WTC11 (cell line): ENCODE data around the gene LTBR. TPM values are rescaled to one million over a fixed set of nuclear protein-coding genes. Genes with fewer than 3 reads are reported as not detected.
A peak's percentile ranks its signal among the peaks of the same experiment; 100 is the strongest.

Experiments used
- ATAC-seq: fragments of 200-7000 bp; cut with Tn5 transposase; 2 replicates; pipeline ENCODE4 v1.10.0; 2021; ENCODE audit warnings: mild to moderate bottlenecking, moderate library complexity
- CTCF ChIA-PET: fragments of 300-600 bp; sonication (Branson Sonifier 250); formaldehyde crosslinking; loops from one replicate; lab custom pipeline; 2021; ENCODE audit warnings: antibody characterized with exemption; lab: Charles Lee
- POLR2A ChIA-PET: fragments of 350-600 bp; sonication (Branson Sonifier 250); formaldehyde crosslinking; loops from one replicate; lab custom pipeline; 2021; ENCODE audit warnings: antibody characterized with exemption; lab: Charles Lee
- DNase-seq: peaks from one replicate; pipeline ENCODE4 v3.0.0; 2021; ENCODE audit warnings: low spot score
- H3K27ac Mint-ChIP-seq: 2 replicates; pipeline ENCODE4 v1.8.0; 2021; ENCODE audit warnings: mixed read lengths
- H3K27me3 Mint-ChIP-seq: 2 replicates; pipeline ENCODE4 v1.8.0; 2021; ENCODE audit warnings: low read depth, mild to moderate bottlenecking, moderate library complexity, mixed read lengths
- H3K36me3 Mint-ChIP-seq: 2 replicates; pipeline ENCODE4 v1.8.0; 2021; ENCODE audit warnings: mixed read lengths
- H3K4me1 Mint-ChIP-seq: 2 replicates; pipeline ENCODE4 v1.8.0; 2022; ENCODE audit warnings: mixed read lengths
- H3K4me3 Mint-ChIP-seq: 2 replicates; pipeline ENCODE4 v1.8.0; 2021; ENCODE audit warnings: mild to moderate bottlenecking, moderate library complexity, mixed read lengths
- H3K9me3 Mint-ChIP-seq: 2 replicates; pipeline ENCODE4 v1.8.0; 2021; ENCODE audit warnings: mixed read lengths
- ETV6 ChIP-seq: sonication (generic); formaldehyde crosslinking; IDR thresholded peaks from 2 replicates; pipeline ENCODE4 v1.8.1; 2022; ENCODE audit warnings: mild to moderate bottlenecking, missing genetic modification reagents
- FOXK1 ChIP-seq: sonication (generic); formaldehyde crosslinking; IDR thresholded peaks from 2 replicates; pipeline ENCODE4 v1.8.0; 2022; ENCODE audit warnings: mild to moderate bottlenecking, moderate library complexity, missing genetic modification reagents
- FOXP1 ChIP-seq: sonication (generic); formaldehyde crosslinking; IDR thresholded peaks from 2 replicates; pipeline ENCODE4 v1.8.0; 2022; ENCODE audit warnings: missing genetic modification reagents, mild to moderate bottlenecking, moderate library complexity, borderline replicate concordance
- GTF2I ChIP-seq: fragments of 250-450 bp; sonication (Bioruptor Pico); conservative IDR thresholded peaks from 2 replicates; pipeline ENCODE4 v1.4.0; 2021; ENCODE audit warnings: mild to moderate bottlenecking
- NFYB ChIP-seq: sonication (generic); formaldehyde crosslinking; conservative IDR thresholded peaks from 2 replicates; pipeline ENCODE4 v1.8.0; 2022; ENCODE audit warnings: low read depth, missing genetic modification reagents
- NR1H2 ChIP-seq: sonication (generic); formaldehyde crosslinking; IDR thresholded peaks from 2 replicates; pipeline ENCODE4 v1.9.0; 2021; ENCODE audit warnings: mild to moderate bottlenecking, moderate library complexity, missing genetic modification reagents
- PRRX2 ChIP-seq: fragments of 250-450 bp; sonication (Bioruptor Pico); IDR thresholded peaks from 2 replicates; pipeline ENCODE4 v1.8.0; 2021; ENCODE audit warnings: mild to moderate bottlenecking
- RORB ChIP-seq: fragments of 250-450 bp; sonication (Bioruptor Pico); IDR thresholded peaks from 2 replicates; pipeline ENCODE4 v1.9.0; 2021; ENCODE audit warnings: mild to moderate bottlenecking
- SP1 ChIP-seq: sonication (generic); formaldehyde crosslinking; conservative IDR thresholded peaks from 2 replicates; pipeline ENCODE4 v1.8.1; 2022; ENCODE audit warnings: missing genetic modification reagents
- TEAD4 ChIP-seq: sonication (generic); formaldehyde crosslinking; IDR thresholded peaks from 2 replicates; pipeline ENCODE4 v1.8.0; 2022; ENCODE audit warnings: mild to moderate bottlenecking, missing genetic modification reagents
- ZNF121 ChIP-seq: sonication (generic); formaldehyde crosslinking; IDR thresholded peaks from 2 replicates; pipeline ENCODE4 v1.8.0; 2023; ENCODE audit warnings: missing genetic modification reagents
- ZNF232 ChIP-seq: sonication (generic); formaldehyde crosslinking; IDR thresholded peaks from 2 replicates; pipeline ENCODE4 v1.8.0; 2022; ENCODE audit warnings: mild to moderate bottlenecking, missing genetic modification reagents
- ZNF263 ChIP-seq: sonication (generic); formaldehyde crosslinking; IDR thresholded peaks from 2 replicates; pipeline ENCODE4 v1.8.1; 2022; ENCODE audit warnings: low read depth, mild to moderate bottlenecking, moderate library complexity, missing genetic modification reagents
- ZNF416 ChIP-seq: fragments of 250-450 bp; sonication (Bioruptor Pico); IDR thresholded peaks from 2 replicates; pipeline ENCODE4 v1.9.0; 2021; ENCODE audit warnings: mild to moderate bottlenecking, inconsistent platforms
- total RNA-seq: library from RNA; stranded (reverse); gene quantifications from 3 replicates; pipeline ENCODE4 v1.2.3, GENCODE V29; 2021
- TF ChIP-seq, protein P1 (sequence below): sonication (generic); formaldehyde crosslinking; IDR thresholded peaks from 2 replicates; pipeline ENCODE4 v1.8.0; 2022; ENCODE audit warnings: mild to moderate bottlenecking, missing genetic modification reagents
- TF ChIP-seq, protein P2 (sequence below): sonication (generic); formaldehyde crosslinking; IDR thresholded peaks from 2 replicates; pipeline ENCODE4 v1.8.0; 2023; ENCODE audit warnings: missing genetic modification reagents
- TF ChIP-seq, protein P3 (sequence below): fragments of 200-600 bp; IDR thresholded peaks from 2 replicates; pipeline ENCODE4 v1.8.0; 2022; ENCODE audit warnings: antibody characterized with exemption
- TF ChIP-seq, protein P4 (sequence below): sonication (generic); formaldehyde crosslinking; IDR thresholded peaks from 2 replicates; pipeline ENCODE4 v1.8.0; 2022; ENCODE audit warnings: mild to moderate bottlenecking, missing genetic modification reagents
- TF ChIP-seq, protein P5 (sequence below): sonication (generic); formaldehyde crosslinking; IDR thresholded peaks from 2 replicates; pipeline ENCODE4 v1.8.1; 2022; ENCODE audit warnings: low read depth, missing genetic modification reagents, borderline replicate concordance
- TF ChIP-seq, protein P6 (sequence below): sonication (generic); formaldehyde crosslinking; IDR thresholded peaks from 2 replicates; pipeline ENCODE4 v1.8.0; 2023; ENCODE audit warnings: missing genetic modification reagents, mild to moderate bottlenecking, borderline replicate concordance

The LTBR gene
- total RNA-seq, 1 experiment from 2014 or later: 4.0 TPM

DNA sequence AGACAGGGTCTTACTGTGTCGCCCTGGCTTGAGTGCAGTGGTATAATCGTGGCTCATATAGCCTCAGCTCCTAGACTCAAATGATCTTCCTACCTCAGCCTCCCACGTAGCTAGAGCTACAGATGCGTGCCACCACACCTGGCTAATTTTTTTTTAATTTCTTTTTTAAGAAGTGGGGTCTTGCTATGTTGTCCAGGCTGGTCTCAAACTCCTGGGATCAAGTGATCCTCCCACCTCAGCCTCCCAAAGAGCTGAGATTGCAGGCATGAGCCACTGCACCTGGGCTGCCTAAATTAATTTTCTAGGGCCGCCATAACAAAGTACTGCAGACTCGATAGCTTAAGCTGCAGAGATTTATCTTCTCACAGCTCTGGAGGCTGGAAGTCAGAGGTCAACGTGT lies 9.1 kb downstream of the LTBR start:
- POLR2A ChIA-PET: interaction anchor here (1.0 to 1.1 kb wide), 2 partner anchors 17 to 22 kb away, joined by 4 read pairs; no protein-coding TSS in a partner anchor
- no peaks in the 10 kb centered on the region; the same call in 1 of the 2 replicates for H3K27me3 Mint-ChIP-seq
- H3K4me3 Mint-ChIP-seq: no peak overlapping the region
- DNase-seq (no peak), ATAC-seq (no peak)
- H3K9me3 Mint-ChIP-seq: no peaks in the 10 kb centered on the region
- TF ChIP-seq TEAD4 (CRISPR knock-in tag) (no peak), GTF2I (0 out of 2 replicates have a peak, but pooled peaks have one; percentile 18), ETV6 (CRISPR knock-in tag) (no peak), ZNF121 (CRISPR knock-in tag) (peak; percentile 58; the same call in 1 of the 2 replicates), FOXP1 (CRISPR knock-in tag) (no peak), PRRX2 (CRISPR knock-in tag) (no peak), RORB (CRISPR knock-in tag) (no peak), NR1H2 (CRISPR knock-in tag) (no peak)
- TF ChIP-seq, protein P1, sequence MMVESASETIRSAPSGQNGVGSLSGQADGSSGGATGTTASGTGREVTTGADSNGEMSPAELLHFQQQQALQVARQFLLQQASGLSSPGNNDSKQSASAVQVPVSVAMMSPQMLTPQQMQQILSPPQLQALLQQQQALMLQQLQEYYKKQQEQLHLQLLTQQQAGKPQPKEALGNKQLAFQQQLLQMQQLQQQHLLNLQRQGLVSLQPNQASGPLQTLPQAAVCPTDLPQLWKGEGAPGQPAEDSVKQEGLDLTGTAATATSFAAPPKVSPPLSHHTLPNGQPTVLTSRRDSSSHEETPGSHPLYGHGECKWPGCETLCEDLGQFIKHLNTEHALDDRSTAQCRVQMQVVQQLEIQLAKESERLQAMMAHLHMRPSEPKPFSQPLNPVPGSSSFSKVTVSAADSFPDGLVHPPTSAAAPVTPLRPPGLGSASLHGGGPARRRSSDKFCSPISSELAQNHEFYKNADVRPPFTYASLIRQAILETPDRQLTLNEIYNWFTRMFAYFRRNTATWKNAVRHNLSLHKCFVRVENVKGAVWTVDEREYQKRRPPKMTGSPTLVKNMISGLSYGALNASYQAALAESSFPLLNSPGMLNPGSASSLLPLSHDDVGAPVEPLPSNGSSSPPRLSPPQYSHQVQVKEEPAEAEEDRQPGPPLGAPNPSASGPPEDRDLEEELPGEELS: no peak
- H3K36me3 Mint-ChIP-seq: no peaks in the 10 kb centered on the region
- no peak overlapping the region for H3K27ac Mint-ChIP-seq
- H3K4me1 Mint-ChIP-seq: peaks cover 23% of the 10 kb centered on the region
- CTCF ChIA-PET: interaction anchor here (0.9 kb wide), 1 partner anchor 37 kb away, joined by 3 read pairs; no protein-coding TSS in a partner anchor

DNA sequence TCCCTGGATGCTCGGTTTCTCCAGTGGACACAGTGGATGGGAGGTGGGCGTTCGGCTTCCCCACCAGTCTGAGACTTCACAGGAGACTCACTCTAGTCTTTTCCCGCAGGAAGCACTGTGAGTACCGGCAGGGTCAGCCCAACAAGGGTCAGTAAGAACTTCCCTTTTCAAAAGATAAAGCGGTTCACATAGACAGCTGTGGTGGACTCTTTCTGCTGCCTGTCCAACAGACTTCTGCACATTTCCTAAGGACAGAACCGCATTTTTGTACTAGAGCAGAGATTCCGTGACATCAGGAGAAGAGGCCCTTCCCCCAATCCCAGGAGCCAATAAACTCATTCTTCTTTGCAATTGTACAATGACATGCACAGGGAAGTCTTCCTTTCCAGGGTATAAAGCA lies 10.4 kb downstream of the LTBR start:
- no peaks in the 10 kb centered on the region for H3K36me3 Mint-ChIP-seq
- peaks cover 19% of the 10 kb centered on the region for H3K4me1 Mint-ChIP-seq
- POLR2A ChIA-PET: no interaction called here
- no peaks in the 10 kb centered on the region for H3K9me3 Mint-ChIP-seq
- no peak overlapping the region for H3K27ac Mint-ChIP-seq
- H3K4me3 Mint-ChIP-seq: no peak overlapping the region
- ATAC-seq: no peak
- H3K27me3 Mint-ChIP-seq: no peaks in the 10 kb centered on the region; the same call in 1 of the 2 replicates
- TF ChIP-seq, protein P2, sequence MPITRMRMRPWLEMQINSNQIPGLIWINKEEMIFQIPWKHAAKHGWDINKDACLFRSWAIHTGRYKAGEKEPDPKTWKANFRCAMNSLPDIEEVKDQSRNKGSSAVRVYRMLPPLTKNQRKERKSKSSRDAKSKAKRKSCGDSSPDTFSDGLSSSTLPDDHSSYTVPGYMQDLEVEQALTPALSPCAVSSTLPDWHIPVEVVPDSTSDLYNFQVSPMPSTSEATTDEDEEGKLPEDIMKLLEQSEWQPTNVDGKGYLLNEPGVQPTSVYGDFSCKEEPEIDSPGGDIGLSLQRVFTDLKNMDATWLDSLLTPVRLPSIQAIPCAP: no peak
- TF ChIP-seq, protein P3, sequence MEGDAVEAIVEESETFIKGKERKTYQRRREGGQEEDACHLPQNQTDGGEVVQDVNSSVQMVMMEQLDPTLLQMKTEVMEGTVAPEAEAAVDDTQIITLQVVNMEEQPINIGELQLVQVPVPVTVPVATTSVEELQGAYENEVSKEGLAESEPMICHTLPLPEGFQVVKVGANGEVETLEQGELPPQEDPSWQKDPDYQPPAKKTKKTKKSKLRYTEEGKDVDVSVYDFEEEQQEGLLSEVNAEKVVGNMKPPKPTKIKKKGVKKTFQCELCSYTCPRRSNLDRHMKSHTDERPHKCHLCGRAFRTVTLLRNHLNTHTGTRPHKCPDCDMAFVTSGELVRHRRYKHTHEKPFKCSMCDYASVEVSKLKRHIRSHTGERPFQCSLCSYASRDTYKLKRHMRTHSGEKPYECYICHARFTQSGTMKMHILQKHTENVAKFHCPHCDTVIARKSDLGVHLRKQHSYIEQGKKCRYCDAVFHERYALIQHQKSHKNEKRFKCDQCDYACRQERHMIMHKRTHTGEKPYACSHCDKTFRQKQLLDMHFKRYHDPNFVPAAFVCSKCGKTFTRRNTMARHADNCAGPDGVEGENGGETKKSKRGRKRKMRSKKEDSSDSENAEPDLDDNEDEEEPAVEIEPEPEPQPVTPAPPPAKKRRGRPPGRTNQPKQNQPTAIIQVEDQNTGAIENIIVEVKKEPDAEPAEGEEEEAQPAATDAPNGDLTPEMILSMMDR: no peak
- TF ChIP-seq ZNF263 (CRISPR knock-in tag) (no peak), FOXK1 (CRISPR knock-in tag) (no peak), NFYB (CRISPR knock-in tag) (no peak), ZNF416 (CRISPR knock-in tag) (no peak), ZNF232 (CRISPR knock-in tag) (no peak), SP1 (CRISPR knock-in tag) (no peak)
- TF ChIP-seq, protein P4, sequence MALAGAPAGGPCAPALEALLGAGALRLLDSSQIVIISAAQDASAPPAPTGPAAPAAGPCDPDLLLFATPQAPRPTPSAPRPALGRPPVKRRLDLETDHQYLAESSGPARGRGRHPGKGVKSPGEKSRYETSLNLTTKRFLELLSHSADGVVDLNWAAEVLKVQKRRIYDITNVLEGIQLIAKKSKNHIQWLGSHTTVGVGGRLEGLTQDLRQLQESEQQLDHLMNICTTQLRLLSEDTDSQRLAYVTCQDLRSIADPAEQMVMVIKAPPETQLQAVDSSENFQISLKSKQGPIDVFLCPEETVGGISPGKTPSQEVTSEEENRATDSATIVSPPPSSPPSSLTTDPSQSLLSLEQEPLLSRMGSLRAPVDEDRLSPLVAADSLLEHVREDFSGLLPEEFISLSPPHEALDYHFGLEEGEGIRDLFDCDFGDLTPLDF (CRISPR knock-in tag): no peak
- TF ChIP-seq, protein P5, sequence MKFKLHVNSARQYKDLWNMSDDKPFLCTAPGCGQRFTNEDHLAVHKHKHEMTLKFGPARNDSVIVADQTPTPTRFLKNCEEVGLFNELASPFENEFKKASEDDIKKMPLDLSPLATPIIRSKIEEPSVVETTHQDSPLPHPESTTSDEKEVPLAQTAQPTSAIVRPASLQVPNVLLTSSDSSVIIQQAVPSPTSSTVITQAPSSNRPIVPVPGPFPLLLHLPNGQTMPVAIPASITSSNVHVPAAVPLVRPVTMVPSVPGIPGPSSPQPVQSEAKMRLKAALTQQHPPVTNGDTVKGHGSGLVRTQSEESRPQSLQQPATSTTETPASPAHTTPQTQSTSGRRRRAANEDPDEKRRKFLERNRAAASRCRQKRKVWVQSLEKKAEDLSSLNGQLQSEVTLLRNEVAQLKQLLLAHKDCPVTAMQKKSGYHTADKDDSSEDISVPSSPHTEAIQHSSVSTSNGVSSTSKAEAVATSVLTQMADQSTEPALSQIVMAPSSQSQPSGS (CRISPR knock-in tag): no peak
- TF ChIP-seq, protein P6, sequence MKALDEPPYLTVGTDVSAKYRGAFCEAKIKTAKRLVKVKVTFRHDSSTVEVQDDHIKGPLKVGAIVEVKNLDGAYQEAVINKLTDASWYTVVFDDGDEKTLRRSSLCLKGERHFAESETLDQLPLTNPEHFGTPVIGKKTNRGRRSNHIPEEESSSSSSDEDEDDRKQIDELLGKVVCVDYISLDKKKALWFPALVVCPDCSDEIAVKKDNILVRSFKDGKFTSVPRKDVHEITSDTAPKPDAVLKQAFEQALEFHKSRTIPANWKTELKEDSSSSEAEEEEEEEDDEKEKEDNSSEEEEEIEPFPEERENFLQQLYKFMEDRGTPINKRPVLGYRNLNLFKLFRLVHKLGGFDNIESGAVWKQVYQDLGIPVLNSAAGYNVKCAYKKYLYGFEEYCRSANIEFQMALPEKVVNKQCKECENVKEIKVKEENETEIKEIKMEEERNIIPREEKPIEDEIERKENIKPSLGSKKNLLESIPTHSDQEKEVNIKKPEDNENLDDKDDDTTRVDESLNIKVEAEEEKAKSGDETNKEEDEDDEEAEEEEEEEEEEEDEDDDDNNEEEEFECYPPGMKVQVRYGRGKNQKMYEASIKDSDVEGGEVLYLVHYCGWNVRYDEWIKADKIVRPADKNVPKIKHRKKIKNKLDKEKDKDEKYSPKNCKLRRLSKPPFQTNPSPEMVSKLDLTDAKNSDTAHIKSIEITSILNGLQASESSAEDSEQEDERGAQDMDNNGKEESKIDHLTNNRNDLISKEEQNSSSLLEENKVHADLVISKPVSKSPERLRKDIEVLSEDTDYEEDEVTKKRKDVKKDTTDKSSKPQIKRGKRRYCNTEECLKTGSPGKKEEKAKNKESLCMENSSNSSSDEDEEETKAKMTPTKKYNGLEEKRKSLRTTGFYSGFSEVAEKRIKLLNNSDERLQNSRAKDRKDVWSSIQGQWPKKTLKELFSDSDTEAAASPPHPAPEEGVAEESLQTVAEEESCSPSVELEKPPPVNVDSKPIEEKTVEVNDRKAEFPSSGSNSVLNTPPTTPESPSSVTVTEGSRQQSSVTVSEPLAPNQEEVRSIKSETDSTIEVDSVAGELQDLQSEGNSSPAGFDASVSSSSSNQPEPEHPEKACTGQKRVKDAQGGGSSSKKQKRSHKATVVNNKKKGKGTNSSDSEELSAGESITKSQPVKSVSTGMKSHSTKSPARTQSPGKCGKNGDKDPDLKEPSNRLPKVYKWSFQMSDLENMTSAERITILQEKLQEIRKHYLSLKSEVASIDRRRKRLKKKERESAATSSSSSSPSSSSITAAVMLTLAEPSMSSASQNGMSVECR: no peak
- TF ChIP-seq, all 79 proteins: peak for 0
- no peak for DNase-seq
- CTCF ChIA-PET: no interaction called here
